AG10803 (cell line): Measurements from ENCODE around the gene TMEM45A.

Experiments
- DNase-seq: peaks from one replicate; pipeline ENCODE4 v3.0.0; 2010; ENCODE audit warnings: low read depth
- H3K4me3 ChIP-seq: 2 replicates; pipeline ENCODE4 v1.5.1; 2011; ENCODE audit warnings: mild to moderate bottlenecking, low read length, control low read depth
- TF ChIP-seq, protein P1 (sequence below): conservative IDR thresholded peaks from 2 replicates; pipeline ENCODE4 v1.5.1; 2011; ENCODE audit warnings: mild to moderate bottlenecking, low read length, control low read depth, inconsistent platforms

The TMEM45A gene

DNA sequence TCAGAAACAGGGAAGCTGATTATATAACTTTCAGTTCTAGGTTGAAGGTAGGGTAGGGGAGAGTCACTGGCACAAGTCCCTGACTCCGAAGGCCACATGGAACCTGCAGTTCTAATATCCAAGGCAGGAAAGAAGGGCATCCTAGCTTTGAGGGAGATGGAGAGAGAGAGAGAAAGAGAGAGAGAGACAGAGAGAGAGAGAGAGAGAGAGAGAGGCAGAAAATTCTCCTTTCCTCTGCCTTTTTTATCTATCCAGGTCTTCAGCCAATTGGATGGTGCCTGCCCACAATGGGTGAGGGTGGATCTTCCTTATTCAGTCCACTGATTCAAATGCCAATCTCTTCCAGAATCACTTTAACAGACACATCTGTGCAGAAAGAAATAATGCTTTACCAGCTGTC is 35.7 kb upstream of the TMEM45A start:
- TF ChIP-seq, protein P1, sequence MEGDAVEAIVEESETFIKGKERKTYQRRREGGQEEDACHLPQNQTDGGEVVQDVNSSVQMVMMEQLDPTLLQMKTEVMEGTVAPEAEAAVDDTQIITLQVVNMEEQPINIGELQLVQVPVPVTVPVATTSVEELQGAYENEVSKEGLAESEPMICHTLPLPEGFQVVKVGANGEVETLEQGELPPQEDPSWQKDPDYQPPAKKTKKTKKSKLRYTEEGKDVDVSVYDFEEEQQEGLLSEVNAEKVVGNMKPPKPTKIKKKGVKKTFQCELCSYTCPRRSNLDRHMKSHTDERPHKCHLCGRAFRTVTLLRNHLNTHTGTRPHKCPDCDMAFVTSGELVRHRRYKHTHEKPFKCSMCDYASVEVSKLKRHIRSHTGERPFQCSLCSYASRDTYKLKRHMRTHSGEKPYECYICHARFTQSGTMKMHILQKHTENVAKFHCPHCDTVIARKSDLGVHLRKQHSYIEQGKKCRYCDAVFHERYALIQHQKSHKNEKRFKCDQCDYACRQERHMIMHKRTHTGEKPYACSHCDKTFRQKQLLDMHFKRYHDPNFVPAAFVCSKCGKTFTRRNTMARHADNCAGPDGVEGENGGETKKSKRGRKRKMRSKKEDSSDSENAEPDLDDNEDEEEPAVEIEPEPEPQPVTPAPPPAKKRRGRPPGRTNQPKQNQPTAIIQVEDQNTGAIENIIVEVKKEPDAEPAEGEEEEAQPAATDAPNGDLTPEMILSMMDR, result no peak
- H3K4me3 ChIP-seq, result no peak overlapping the region
- DNase-seq, result no peak

DNA sequence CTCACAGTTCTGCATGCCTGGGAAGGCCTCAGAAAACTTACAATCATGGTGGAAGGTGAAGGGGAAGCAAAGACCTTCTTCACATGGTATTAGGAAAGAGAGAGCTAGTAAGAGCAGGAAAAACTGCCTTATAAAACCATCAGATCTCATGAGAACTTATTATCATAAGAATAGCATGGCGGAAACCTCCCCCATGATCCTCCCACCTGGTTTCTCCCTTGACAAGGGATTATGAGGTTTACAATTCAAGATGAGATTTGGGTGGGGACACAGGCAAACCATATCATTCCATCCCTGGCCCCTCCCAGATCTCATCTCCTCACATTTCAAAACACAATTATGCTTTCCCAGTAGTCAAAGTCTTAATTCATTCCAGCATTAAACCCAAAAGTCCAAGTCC is 34.6 kb upstream of the TMEM45A start:
- no peak for DNase-seq
- no peak overlapping the region for H3K4me3 ChIP-seq
- TF ChIP-seq, protein P1, result no peak

DNA sequence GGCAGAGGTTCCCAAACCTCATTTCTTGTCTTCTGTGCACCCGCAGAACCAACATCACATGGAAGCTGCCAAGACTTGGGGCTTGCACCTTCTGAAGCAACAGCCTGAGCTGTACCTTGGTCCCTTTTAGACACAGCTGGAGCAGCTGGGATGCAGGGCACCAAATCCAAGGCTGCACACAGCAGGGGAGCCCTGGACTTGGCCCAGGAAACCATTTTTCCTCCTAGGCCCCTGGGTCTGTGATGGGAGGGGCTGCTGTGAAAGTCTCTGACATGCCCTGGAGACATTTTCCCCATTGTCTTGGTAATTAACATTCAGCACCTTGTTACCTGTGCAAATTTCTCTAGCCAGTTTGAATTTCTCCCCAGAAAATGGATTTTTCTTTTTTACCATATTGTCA is 33.6 kb upstream of the TMEM45A start:
- TF ChIP-seq, protein P1, result no peak
- DNase-seq, result no peak
- H3K4me3 ChIP-seq, result no peak overlapping the region

DNA sequence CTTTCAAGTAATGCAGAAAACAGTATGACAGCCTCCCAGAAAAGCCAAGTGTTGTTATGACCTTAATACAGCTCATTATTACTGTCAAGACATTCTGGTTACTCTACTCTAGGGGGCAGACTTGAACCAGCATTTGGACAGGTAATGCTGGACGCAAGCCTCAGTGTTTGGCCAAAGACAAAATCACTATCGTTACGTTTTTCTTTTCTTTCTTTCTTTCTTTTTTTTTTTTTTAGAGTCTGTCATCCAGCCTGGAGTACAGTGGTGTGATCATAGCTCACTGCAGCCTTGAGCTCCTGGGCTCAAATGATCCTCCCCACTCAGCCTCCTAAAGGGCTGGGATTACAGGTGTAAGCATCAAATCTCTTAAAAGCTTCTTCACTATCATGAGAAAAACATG is 29.4 kb upstream of the TMEM45A start:
- H3K4me3 ChIP-seq, result no peak overlapping the region
- TF ChIP-seq, protein P1, result peak; percentile 86

DNA sequence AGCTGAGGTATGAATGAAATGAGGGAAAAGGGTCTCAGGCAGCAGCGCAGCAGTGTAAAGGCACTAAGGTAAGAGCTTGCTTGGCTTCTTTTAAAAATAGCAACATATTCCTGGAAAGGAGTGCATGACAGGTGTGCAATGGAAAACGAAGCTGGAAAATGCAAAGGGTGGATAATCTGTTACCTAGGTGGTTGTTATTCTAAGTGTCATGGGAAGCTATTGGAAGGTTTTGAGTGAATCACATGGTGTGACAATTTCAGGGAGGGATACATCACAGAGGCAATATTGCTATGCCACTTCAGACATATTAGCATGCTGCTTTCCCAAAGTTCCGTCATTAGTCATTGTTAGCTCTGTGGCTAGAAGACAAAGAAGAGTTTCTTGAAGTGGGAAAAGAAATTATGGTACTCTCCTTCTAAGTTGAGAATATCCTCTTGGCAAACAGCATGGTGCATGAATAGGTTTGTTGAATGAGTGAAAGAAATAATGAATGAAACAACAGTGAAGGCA is 28.7 kb upstream of the TMEM45A start:
- DNase-seq, result no peak
- TF ChIP-seq, protein P1, result no peak
- no peak overlapping the region for H3K4me3 ChIP-seq

More for the DNA sequence above, 29.4 kb upstream of the TMEM45A start:
- peak; percentile 77 for DNase-seq

DNA sequence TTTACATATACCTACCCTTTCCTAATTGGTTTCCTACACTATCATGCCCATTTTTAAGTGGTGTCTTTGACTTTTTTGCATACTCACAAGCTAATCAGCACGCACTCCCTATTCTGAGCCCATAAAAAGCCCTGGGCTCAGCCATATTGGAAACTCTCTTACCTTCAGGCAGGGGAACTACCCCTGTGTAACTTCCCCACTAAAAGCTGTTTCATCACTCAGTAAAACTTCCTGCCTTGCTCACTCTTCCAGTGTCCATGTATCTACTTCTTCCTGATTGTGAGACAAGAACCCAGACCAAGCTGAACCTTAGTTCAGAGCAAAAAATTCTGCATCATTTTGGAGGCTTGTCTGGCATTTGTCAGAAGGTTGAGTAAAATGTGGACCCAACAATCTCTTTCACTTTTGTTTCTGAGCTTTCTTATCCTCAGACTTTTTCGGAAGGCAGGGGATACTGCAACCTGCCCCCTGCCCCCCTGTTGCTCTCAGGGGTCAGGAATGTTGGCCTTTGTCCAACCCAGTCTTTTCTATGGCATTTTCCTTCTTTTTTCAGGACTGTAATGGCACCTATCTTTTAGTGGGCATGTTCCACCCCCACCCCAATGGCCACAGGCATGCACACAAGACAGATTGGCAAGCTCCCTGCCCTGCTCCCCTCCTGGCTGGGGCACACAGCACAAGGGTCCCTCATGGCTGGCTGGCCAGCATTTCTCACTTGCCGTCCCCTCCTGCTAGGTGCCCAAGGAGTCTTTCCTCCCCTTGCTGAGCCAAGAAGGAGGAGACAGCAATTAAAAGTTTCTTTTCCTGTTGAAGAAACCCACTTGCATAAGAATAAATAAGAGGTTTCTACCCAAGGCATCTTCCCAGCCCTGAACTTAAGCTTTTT is 26.3 kb upstream of the TMEM45A start:
- DNase-seq, result no peak
- H3K4me3 ChIP-seq, result no peak overlapping the region
- TF ChIP-seq, protein P1, result no peak

DNA sequence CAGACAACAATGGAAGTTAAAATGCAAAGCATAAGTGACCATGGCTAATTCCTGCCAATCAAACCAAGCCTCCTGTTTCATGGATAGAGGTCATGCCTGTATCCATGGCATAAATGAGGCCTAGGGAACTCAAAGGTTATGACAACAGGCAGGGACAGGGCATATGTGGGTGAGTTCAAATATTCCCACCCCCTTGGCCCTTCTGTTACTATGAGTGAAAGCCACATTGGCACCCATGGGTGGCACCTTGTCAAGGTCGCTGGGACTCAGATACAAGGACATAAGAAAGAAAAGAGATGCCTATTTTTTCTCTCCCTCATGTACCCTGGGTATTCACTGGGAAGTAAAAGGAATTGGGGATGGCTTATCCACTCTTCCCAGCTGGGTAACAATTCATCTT is 25.3 kb upstream of the TMEM45A start:
- no peak for DNase-seq
- TF ChIP-seq, protein P1, result no peak
- H3K4me3 ChIP-seq, result no peak overlapping the region
